Measurements from ENCODE around the gene VPS45.

DNA sequence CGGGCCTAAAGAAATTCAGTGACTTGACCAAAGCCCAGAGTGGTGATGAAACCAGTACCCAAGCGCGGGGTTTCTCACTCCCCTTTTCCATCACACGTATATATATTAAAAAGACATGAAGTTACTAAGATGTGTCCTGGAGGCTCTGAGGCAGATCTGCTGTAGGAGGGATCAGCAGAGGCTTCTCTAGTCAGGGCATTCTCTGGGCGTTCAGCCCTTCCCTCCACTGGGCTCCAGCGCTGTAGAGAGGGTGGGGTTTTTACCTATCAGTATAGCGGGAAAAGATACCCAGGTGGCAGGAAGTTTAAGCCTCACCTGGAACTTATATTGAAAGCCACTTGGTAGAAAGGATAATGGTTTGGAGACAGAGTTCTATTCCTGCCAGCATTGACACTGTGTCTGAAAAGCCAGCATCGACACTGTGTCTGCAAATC, 81.3 kb downstream of the VPS45 start:
- TF ChIP-seq EZH2phosphoT487 (IDR thresholded peaks at IDR 0.05; ENCODE audit: insufficient read depth, low read depth) (no peak), EZH2 (IDR thresholded peaks at IDR 0.05; ENCODE audit: insufficient read depth, poor library complexity, severe bottlenecking) (no peak)
